ENCODE results near the gene ZNF630.

GRCh38 chrX:48043056-48043455 is 28.4 kb downstream of the ZNF630 start:
- TF ChIP-seq ZNF274 (IDR thresholded peaks at IDR 0.05; ENCODE audit: low read depth, low read length) (no peak), YY1 (IDR thresholded peaks at IDR 0.05; ENCODE audit: insufficient read depth, insufficient read length) (no peak)

Data from NT2/D1 (cell line).